ENCODE measurements around the gene MGAT4A.

- TF ChIP-seq POU6F1 (CRISPR knock-in tag; IDR thresholded peaks at IDR 0.05; ENCODE audit: borderline replicate concordance, low read depth) (no peak), PATZ1 (CRISPR knock-in tag; IDR thresholded peaks at IDR 0.05; ENCODE audit: borderline replicate concordance) (no peak), RARB (CRISPR knock-in tag; IDR thresholded peaks at IDR 0.05) (no peak), ISL1 (CRISPR knock-in tag; IDR thresholded peaks at IDR 0.05) (no peak), ZNF565 (CRISPR knock-in tag; conservative IDR thresholded peaks at IDR 0.05; ENCODE audit: low read depth) (no peak), TCF4 (CRISPR knock-in tag; IDR thresholded peaks at IDR 0.05; ENCODE audit: borderline replicate concordance) (no peak), ZFP30 (CRISPR knock-in tag; IDR thresholded peaks at IDR 0.05) (no peak), TSHZ2 (CRISPR knock-in tag; IDR thresholded peaks at IDR 0.05) (no peak), PPARA (CRISPR knock-in tag; IDR thresholded peaks at IDR 0.05; ENCODE audit: borderline replicate concordance) (no peak), ZNF8 (CRISPR knock-in tag; IDR thresholded peaks at IDR 0.05) (no peak), OSR1 (CRISPR knock-in tag; IDR thresholded peaks at IDR 0.05) (no peak), CSRNP3 (CRISPR knock-in tag; IDR thresholded peaks at IDR 0.05) (no peak), ARNTL (CRISPR knock-in tag; IDR thresholded peaks at IDR 0.05; ENCODE audit: borderline replicate concordance, low read depth) (no peak)
Observed at GRCh38 chr2:98730707-98731040, 258 bp downstream of the MGAT4A start.
